ENCODE data around the gene RPLP2. TPM values are rescaled to one million over a fixed set of nuclear protein-coding genes. Genes with fewer than 3 reads are reported as not detected.

The RPLP2 gene
- total and polyA plus RNA-seq, 7 experiments from 2014 or later, result 2,266 to 5,944 (median 4,844) TPM

DNA sequence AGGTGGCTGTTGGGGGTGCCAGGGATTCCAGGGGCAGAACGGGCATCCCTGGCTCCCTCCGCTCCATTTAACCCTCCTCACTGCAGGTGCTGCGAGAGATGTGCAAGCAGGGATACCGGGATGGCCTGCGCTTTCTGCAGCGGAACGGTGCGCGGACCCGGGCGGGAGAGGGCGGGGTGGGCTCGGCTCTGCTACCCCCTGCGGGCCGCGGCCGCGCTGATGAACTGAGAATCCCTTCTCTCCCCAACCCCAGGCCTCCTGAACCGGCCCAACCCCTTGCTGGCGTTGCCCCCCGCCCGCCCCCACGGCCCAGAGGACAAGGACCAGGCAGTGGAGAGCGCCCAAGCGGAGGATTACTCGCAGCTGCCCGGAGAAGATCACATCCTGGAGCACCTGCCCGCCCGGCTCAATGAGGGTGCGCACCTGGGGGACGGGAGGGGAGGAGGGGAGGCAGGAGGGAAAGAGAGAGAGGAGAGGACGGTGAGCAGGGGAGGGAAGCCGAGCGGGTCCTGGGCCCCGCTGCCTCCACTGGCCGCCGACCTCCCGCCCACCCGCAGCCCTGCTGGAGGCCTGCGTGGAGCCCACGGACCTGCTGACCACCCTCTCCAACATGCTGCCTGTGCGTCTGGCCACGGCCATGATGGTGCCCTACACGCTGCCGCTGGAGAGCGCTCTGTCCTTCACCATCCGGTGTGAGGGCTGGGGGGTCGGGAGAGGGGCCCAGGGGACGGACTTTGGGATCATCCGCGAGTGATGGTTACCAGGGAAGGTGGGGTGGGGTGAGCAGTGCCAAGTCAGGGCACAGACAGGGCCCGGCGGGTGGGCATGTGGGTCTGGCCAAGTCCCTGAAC, 13.9 kb downstream of the RPLP2 start:
- Mint-ChIP-seq H3K27me3 (peaks cover 5 to 13% (median 12%) of the 10 kb centered on the region in 5 donors), H3K9me3 (peaks cover 0 to 3% (median 0%) of the 10 kb centered on the region in 11 donors), H3K27ac (no peak overlapping the region), H3K4me1 (peaks cover 0 to 34% (median 25%) of the 10 kb centered on the region in 7 donors), H3K36me3 (peaks cover 0 to 9% (median 3%) of the 10 kb centered on the region in 5 donors), H3K4me3 (no peak overlapping the region)
- Histone ChIP-seq H3K36me3 (ENCODE audit: control insufficient read depth in 2 of 3, insufficient read depth in 3 of 3, low read length in 3 of 3) (peaks cover 0 to 51% (median 0%) of the 10 kb centered on the region in 3 experiments), H3K27ac (ENCODE audit: low read depth, low read length) (no peak overlapping the region), H3K27me3 (ENCODE audit: control insufficient read depth in 2 of 2, insufficient read depth in 2 of 2, low read length in 2 of 2) (peaks cover 0 to 5% of the 10 kb centered on the region in 2 donors), H3K9me3 (ENCODE audit: control insufficient read depth in 2 of 3, low read length in 3 of 3) (no peaks in the 10 kb centered on the region), H3K4me3 (ENCODE audit: low read length) (no peak overlapping the region), H3K4me1 (ENCODE audit: control insufficient read depth in 2 of 2, insufficient read depth in 2 of 2, low read length in 2 of 2) (peaks cover 20 to 25% of the 10 kb centered on the region in 2 donors)
- ChIA-PET CTCF (interaction anchor here (0.9 kb wide), 1 partner anchor 25 kb away, joined by 3 read pairs; no protein-coding TSS in a partner anchor), POLR2A (no interaction called here)
- no peak for DNase-seq
- ATAC-seq, result no peak
- intact Hi-C loops (cut with micrococcal nuclease), result no loop called here

DNA sequence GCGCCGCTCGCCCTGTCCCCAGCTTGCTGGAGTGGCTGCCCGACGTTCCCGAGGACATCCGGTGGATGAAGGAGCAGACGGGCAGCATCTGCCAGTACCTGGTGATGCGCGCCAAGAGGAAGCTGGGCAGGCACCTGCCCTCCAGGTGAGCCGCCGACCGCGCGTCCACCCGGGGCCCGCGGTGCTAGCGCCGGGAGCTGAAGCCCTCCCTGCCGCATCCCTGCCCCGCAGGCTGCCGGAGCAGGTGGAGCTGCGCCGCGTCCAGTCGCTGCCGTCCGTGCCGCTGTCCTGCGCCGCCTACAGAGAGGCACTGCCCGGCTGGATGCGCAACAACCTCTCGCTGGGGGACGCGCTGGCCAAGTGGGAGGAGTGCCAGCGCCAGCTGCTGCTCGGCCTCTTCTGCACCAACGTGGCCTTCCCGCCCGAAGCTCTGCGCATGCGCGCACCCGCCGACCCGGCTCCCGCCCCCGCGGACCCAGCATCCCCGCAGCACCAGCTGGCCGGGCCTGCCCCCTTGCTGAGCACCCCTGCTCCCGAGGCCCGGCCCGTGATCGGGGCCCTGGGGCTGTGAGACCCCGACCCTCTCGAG, 14.6 kb downstream of the RPLP2 start:
- CTCF ChIA-PET, result no interaction called here
- peaks cover 8 to 20% (median 16%) of the 10 kb centered on the region in 5 donors for H3K27me3 Mint-ChIP-seq
- Histone ChIP-seq H3K9me3 (ENCODE audit: control insufficient read depth in 2 of 3, low read length in 3 of 3) (no peaks in the 10 kb centered on the region), H3K4me1 (ENCODE audit: control insufficient read depth in 2 of 2, insufficient read depth in 2 of 2, low read length in 2 of 2) (peaks cover 17 to 32% of the 10 kb centered on the region in 2 donors), H3K4me3 (ENCODE audit: low read length) (no peak overlapping the region), H3K36me3 (ENCODE audit: control insufficient read depth in 2 of 3, insufficient read depth in 3 of 3, low read length in 3 of 3) (peaks cover 0 to 51% (median 0%) of the 10 kb centered on the region in 3 experiments), H3K27ac (ENCODE audit: low read depth, low read length) (no peak overlapping the region), H3K27me3 (ENCODE audit: control insufficient read depth in 2 of 2, insufficient read depth in 2 of 2, low read length in 2 of 2) (peaks cover 0 to 5% of the 10 kb centered on the region in 2 donors)
- H3K9me3 Mint-ChIP-seq, result peaks cover 0 to 3% (median 0%) of the 10 kb centered on the region in 11 donors
- H3K36me3 Mint-ChIP-seq, result peaks cover 0 to 9% (median 3%) of the 10 kb centered on the region in 5 donors
- no peak for ATAC-seq
- intact Hi-C loops (cut with micrococcal nuclease), result no loop called here
- no peak overlapping the region for H3K4me3 Mint-ChIP-seq
- no peak overlapping the region for H3K27ac Mint-ChIP-seq
- DNase-seq, result no peak
- POLR2A ChIA-PET, result no interaction called here
- H3K4me1 Mint-ChIP-seq, result peaks cover 0 to 39% (median 30%) of the 10 kb centered on the region in 7 donors

DNA sequence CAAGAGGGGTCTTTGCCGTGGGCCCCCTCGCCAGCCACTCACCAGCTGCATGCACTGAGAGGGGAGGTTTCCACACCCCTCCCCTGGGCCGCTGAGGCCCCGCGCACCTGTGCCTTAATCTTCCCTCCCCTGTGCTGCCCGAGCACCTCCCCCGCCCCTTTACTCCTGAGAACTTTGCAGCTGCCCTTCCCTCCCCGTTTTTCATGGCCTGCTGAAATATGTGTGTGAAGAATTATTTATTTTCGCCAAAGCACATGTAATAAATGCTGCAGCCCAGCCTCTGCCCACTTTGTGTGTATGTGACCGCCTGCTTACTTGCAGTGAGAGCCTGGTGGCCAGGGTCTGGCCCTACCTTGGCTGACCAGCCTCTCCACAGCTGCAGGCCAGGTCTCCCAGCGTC, 15.2 kb downstream of the RPLP2 start:
- no peak overlapping the region for H3K27ac ChIP-seq (ENCODE audit: low read depth, low read length)
- intact Hi-C loops (cut with micrococcal nuclease), result no loop called here
- H3K36me3 Mint-ChIP-seq, result peaks cover 0 to 9% (median 3%) of the 10 kb centered on the region in 5 donors
- no peak for ATAC-seq
- no peak overlapping the region for H3K27ac Mint-ChIP-seq
- H3K27me3 ChIP-seq (ENCODE audit: control insufficient read depth in 2 of 2, insufficient read depth in 2 of 2, low read length in 2 of 2), result peaks cover 0 to 10% of the 10 kb centered on the region in 2 donors
- peaks cover 0 to 51% (median 0%) of the 10 kb centered on the region in 3 experiments for H3K36me3 ChIP-seq (ENCODE audit: control insufficient read depth in 2 of 3, insufficient read depth in 3 of 3, low read length in 3 of 3)
- CTCF ChIA-PET, result no interaction called here
- H3K4me1 ChIP-seq (ENCODE audit: control insufficient read depth in 2 of 2, insufficient read depth in 2 of 2, low read length in 2 of 2), result peaks cover 23 to 37% of the 10 kb centered on the region in 2 donors
- POLR2A ChIA-PET, result interaction anchor here (1.0 to 6.7 kb wide), 2 partner anchors 9 to 18 kb away, joined by 3 to 32 read pairs; partner anchors contain the start of genes POLR2L and TSPAN4
- no peak overlapping the region for H3K4me3 ChIP-seq (ENCODE audit: low read length)
- peaks cover 0 to 45% (median 34%) of the 10 kb centered on the region in 7 donors for H3K4me1 Mint-ChIP-seq
- H3K9me3 ChIP-seq (ENCODE audit: control insufficient read depth in 2 of 3, low read length in 3 of 3), result no peaks in the 10 kb centered on the region
- H3K27me3 Mint-ChIP-seq, result peaks cover 11 to 26% (median 16%) of the 10 kb centered on the region in 5 donors
- peaks cover 0 to 3% (median 0%) of the 10 kb centered on the region in 11 donors for H3K9me3 Mint-ChIP-seq
- DNase-seq, result no peak
- peak overlapping the region in 2 of 10 donors; percentile 12 to 17 for H3K4me3 Mint-ChIP-seq

DNA sequence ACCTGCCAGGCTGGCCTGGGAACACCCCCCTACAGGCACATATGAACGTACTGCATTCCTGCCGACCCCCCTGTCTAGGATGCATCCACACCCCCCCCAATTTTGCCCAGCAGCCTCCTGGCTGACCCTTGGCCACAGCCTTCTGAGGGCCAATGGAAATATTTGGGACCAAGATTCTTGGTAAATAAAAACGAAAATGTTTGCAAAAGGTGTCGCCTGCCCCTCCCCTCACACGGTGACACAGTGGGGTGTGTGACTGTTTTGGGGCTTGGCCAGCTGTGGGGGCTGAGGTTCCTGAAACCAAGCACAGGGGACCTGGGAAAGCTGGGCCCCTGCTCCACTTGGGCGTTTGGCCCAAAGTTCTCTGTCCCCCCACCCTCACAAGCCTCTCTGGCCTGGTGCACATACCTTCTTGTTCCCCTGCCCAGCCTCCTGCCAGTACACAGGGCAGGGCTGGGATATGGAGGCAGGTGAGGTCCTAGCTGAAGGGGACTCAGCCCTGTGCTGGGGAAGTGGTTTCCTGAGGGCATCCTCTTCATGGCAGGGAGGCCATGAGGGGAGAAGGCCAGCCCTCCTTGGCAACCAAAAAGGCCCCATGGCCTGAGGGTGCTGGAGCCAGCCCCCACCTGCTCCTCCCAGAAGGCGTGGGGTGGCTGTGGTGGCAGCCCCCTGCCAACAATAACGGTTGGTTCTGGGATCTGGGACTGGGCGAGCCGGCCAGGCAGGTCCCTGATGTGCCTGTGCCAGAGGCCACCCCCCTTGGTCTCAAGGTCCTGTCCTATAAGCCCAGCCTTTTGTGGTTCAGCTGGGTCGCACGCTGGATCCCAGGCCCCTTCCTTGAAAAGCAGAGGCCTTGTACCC, 15.8 kb downstream of the RPLP2 start:
- Histone ChIP-seq H3K4me3 (ENCODE audit: low read length) (no peak overlapping the region), H3K36me3 (ENCODE audit: control insufficient read depth in 2 of 3, insufficient read depth in 3 of 3, low read length in 3 of 3) (peaks cover 0 to 46% (median 0%) of the 10 kb centered on the region in 3 experiments), H3K4me1 (ENCODE audit: control insufficient read depth in 2 of 2, insufficient read depth in 2 of 2, low read length in 2 of 2) (peaks cover 17 to 39% of the 10 kb centered on the region in 2 donors), H3K27ac (ENCODE audit: low read depth, low read length) (no peak overlapping the region), H3K27me3 (ENCODE audit: control insufficient read depth in 2 of 2, insufficient read depth in 2 of 2, low read length in 2 of 2) (peaks cover 0 to 11% of the 10 kb centered on the region in 2 donors), H3K9me3 (ENCODE audit: control insufficient read depth in 2 of 3, low read length in 3 of 3) (no peaks in the 10 kb centered on the region)
- POLR2A ChIA-PET, result interaction anchor here (1.0 to 6.7 kb wide), 2 partner anchors 8 to 17 kb away, joined by 3 to 32 read pairs; partner anchors contain the start of genes POLR2L and TSPAN4
- CTCF ChIA-PET, result no interaction called here
- Mint-ChIP-seq H3K27me3 (peaks cover 11 to 30% (median 16%) of the 10 kb centered on the region in 5 donors), H3K9me3 (peaks cover 0 to 3% (median 0%) of the 10 kb centered on the region in 11 donors), H3K4me3 (peak overlapping the region in 1 of 10 donors; percentile 12), H3K4me1 (peaks cover 0 to 43% (median 32%) of the 10 kb centered on the region in 7 donors), H3K36me3 (peaks cover 0 to 9% (median 3%) of the 10 kb centered on the region in 5 donors), H3K27ac (no peak overlapping the region)
- ATAC-seq (no peak), DNase-seq (no peak)
- intact Hi-C loops (cut with micrococcal nuclease), result loop anchor here in 1 of 2 donors (2.0 kb wide), 1 partner anchor 17 kb away; the partner anchor contains the start of genes POLR2L and TSPAN4

DNA sequence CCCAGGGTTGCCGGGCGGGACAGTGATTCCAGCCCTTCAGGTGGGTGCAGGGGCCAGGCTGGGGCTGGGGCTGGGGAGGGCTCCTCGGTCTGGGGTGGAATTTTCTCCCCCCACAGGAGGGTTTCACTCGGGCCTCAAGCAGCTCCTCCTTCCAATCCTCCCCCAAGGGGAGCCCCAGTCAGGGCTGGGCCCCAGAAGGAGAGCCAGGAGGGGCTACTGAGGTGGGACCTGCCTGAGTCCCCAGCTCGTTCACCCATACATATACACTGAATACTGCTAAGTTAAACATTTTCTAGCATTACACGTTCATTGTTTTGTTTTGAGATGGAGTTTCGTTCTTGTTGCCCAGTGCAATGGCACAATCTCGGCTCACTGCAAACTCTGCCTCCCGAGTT, 16.5 kb downstream of the RPLP2 start:
- ATAC-seq, result no peak
- Mint-ChIP-seq H3K9me3 (peaks cover 0 to 3% (median 0%) of the 10 kb centered on the region in 11 donors), H3K27me3 (peaks cover 12 to 35% (median 16%) of the 10 kb centered on the region in 5 donors), H3K27ac (peak overlapping the region in 1 of 9 donors; percentile 21), H3K4me1 (peaks cover 0 to 37% (median 26%) of the 10 kb centered on the region in 7 donors), H3K4me3 (peak overlapping the region; percentile 64 to 77 (median 70)), H3K36me3 (peaks cover 0 to 9% (median 3%) of the 10 kb centered on the region in 5 donors)
- Histone ChIP-seq H3K9me3 (ENCODE audit: control insufficient read depth in 2 of 3, low read length in 3 of 3) (no peaks in the 10 kb centered on the region), H3K36me3 (ENCODE audit: control insufficient read depth in 2 of 3, insufficient read depth in 3 of 3, low read length in 3 of 3) (peaks cover 0 to 40% (median 0%) of the 10 kb centered on the region in 3 experiments), H3K4me3 (ENCODE audit: low read length) (no peak overlapping the region), H3K27ac (ENCODE audit: low read depth, low read length) (no peak overlapping the region), H3K27me3 (ENCODE audit: control insufficient read depth in 2 of 2, insufficient read depth in 2 of 2, low read length in 2 of 2) (peaks cover 0 to 11% of the 10 kb centered on the region in 2 donors), H3K4me1 (ENCODE audit: control insufficient read depth in 2 of 2, insufficient read depth in 2 of 2, low read length in 2 of 2) (peaks cover 13 to 39% of the 10 kb centered on the region in 2 donors)
- ChIA-PET CTCF (no interaction called here), POLR2A (interaction anchor here (6.7 to 7.8 kb wide), 2 partner anchors 7 to 17 kb away, joined by 32 to 79 read pairs; partner anchors contain the start of genes PNPLA2, POLR2L and TSPAN4)
- intact Hi-C loops (cut with micrococcal nuclease), result loop anchor here in 1 of 2 donors (2.0 kb wide), 1 partner anchor 17 kb away; the partner anchor contains the start of genes POLR2L and TSPAN4
- no peak for DNase-seq

Measured in naive thymus-derived CD4-positive, alpha-beta T cell (primary cell).